Transverse colon (tissue), 4 donors: ENCODE results near the gene SLC1A7.

Experiments
- EP300 ChIP-seq: sonication (generic); formaldehyde crosslinking; IDR thresholded peaks from one replicate; pipeline ENCODE4 v1.6.1; 2017; ENCODE audit warnings: antibody characterized with exemption, low read depth
- POLR2AphosphoS5 ChIP-seq, 3 donors: sonication (generic); formaldehyde crosslinking; IDR thresholded peaks; one replicate each; pipeline ENCODE4 v1.6.1; 2016; ENCODE audit warnings: antibody characterized with exemption in 3 of 3
- TF ChIP-seq, protein P1 (sequence below), 5 experiments: fragments of 200-600 bp in 3 of 5; fragments of 450-650 bp in 2 of 5; sonication (generic) in 3 of 5; IDR thresholded peaks; 1 replicate in 2 of 5; 2 replicates in 3 of 5; pipeline ENCODE4 v1.5.1; 2016 to 2017; ENCODE audit warnings: antibody characterized with exemption in 5 of 5, inconsistent platforms in 3 of 5, mild to moderate bottlenecking in 2 of 5, moderate library complexity in 1 of 5

DNA sequence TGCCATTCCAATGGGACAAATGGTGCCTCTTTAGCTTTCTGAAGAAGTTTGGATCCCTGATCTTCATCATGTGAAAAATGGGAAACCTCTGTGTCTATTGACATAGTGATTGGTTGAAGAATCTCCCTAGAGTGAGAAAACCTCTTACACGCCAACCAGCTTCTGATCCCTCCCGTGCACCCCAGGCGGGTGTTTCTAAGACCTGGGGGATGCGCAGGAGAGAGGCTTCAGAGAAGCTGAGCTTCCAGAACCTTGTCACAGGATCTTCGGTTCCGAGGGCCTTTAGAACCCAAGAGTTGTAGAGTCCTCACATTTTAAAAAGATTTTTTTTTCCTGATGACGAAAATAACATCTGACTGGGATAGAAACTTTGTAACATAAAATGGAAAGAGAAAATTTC lies 69.2 kb downstream of the SLC1A7 start:
- TF ChIP-seq, protein P1, sequence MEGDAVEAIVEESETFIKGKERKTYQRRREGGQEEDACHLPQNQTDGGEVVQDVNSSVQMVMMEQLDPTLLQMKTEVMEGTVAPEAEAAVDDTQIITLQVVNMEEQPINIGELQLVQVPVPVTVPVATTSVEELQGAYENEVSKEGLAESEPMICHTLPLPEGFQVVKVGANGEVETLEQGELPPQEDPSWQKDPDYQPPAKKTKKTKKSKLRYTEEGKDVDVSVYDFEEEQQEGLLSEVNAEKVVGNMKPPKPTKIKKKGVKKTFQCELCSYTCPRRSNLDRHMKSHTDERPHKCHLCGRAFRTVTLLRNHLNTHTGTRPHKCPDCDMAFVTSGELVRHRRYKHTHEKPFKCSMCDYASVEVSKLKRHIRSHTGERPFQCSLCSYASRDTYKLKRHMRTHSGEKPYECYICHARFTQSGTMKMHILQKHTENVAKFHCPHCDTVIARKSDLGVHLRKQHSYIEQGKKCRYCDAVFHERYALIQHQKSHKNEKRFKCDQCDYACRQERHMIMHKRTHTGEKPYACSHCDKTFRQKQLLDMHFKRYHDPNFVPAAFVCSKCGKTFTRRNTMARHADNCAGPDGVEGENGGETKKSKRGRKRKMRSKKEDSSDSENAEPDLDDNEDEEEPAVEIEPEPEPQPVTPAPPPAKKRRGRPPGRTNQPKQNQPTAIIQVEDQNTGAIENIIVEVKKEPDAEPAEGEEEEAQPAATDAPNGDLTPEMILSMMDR (IDR thresholded peaks at IDR 0.05) = no peak
- TF ChIP-seq POLR2AphosphoS5 (IDR thresholded peaks at IDR 0.05) (no peak), EP300 (no peak)
